GM19467 (cell line): ENCODE results near the gene CDC42BPA.

Experiments used
- ATAC-seq: cut with Tn5 transposase; IDR thresholded peaks from one replicate; pipeline ENCODE4 v1.9.1; 2021; ENCODE audit warnings: mild to moderate bottlenecking, moderate library complexity; ENCODE audit not compliant: unreplicated experiment

CDC42BPA gene

GRCh38 chr1:227072991-227073390, 245.3 kb downstream of the CDC42BPA start:
- no peak for ATAC-seq

- ATAC-seq: no peak
These were observed 246.3 kb downstream of the CDC42BPA start for GRCh38 chr1:227071895-227072587.

GRCh38 chr1:227070638-227071285, 247.5 kb downstream of the CDC42BPA start:
- ATAC-seq: no peak

GRCh38 chr1:227069490-227069889, 248.8 kb downstream of the CDC42BPA start:
- ATAC-seq: no peak

- no peak for ATAC-seq
These were observed 249.4 kb downstream of the CDC42BPA start for GRCh38 chr1:227068883-227069282.

DNA sequence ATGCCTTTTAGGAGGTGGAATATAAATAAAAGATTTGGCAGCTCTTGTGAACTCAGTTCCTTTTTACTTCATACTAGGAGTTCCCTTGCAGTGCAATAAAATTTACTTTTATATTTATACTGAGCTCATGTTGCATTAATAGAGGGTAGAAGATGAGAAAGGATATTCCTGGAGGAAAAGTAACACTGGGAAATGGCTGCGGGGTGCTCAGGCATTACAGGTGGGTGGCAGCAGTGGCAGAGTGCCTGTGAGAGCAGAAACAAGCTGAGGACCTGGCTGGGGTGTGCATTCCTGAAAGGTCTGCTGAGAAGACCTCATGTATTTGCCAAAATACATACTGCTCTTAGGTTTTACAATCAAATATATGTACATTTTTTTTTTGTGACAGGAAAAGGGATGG, 251.3 kb downstream of the CDC42BPA start:
- ATAC-seq: no peak

DNA sequence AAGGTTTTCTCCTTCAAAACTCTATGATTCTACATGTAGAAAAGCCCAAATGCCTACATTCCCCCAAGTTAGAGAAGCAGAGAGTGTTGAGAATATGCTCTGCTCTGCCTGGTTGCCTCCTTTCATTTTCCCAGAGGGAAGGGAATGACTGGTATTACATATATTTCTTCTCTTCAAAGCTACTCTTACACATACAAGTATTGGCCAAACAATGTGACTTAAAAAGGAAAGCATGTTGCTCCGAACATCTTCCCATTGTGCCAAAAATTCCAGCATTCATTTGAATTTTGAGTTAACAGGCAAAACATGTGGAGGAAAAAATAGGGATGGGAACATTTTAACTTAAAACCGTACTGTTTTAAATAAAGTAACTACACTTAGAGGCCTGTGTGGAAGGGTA, 253.0 kb downstream of the CDC42BPA start:
- ATAC-seq: no peak

GRCh38 chr1:227062306-227062705, 256.0 kb downstream of the CDC42BPA start:
- no peak for ATAC-seq

DNA sequence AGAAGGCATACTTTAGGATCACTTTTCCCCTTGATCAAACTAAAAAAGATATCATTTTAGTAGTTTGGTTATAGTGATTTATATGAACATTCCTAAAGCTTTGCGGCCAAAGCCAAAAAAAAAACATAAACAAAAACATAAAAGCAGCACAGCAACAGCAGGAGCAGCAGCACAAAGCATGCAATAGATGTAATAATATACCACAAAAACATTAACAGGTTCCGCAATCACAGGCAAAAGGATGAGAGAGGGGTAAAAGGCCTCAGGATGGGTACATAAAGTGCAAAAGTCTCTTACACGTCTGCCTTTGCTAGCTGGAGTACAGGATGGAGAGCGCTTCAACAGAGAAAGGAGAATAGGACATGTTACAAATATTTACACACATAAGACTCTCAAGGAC, 259.2 kb downstream of the CDC42BPA start:
- ATAC-seq: no peak

GRCh38 chr1:227058321-227058751, 260.0 kb downstream of the CDC42BPA start:
- no peak for ATAC-seq

DNA sequence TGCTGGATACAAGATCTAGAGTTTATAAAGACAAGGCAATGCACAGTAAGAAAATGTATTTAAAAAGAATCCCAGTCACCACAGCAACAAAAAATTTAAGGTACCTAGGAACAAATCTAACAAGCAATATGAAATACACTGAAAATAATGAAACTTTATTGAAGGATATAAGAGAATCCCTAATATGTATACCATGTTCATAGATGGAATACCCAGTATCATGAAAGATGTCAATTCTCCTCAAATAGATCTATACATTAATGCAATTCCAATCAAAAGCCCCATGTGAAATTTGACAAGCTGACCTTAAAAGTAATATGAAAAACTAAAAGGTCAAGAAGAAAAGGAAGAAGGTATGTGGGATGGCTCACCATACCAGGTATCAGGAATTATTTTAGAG, 269.0 kb downstream of the CDC42BPA start:
- no peak for ATAC-seq

- ATAC-seq: no peak
These were observed 274.5 kb downstream of the CDC42BPA start for GRCh38 chr1:227043755-227044154.

- ATAC-seq: no peak
These were observed 276.0 kb downstream of the CDC42BPA start for GRCh38 chr1:227042292-227042691.

DNA sequence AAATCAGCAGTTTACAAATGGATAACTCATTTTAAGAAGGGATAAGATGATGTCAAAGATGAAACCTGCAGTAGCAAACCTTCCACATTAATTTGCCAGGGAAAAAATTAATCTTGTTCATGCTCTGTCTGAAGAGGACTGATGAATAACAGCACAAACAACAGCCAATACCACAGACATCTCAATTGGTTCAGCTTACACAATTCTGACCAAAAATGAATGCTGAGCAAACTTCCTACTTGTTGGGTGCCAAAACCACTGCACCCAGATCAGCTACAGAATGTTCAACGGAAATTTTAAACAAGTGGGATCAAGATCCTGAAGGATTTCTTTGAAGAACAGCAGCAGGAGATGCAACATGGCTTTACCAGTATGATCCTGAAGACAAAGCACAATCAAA, 279.9 kb downstream of the CDC42BPA start:
- no peak for ATAC-seq

DNA sequence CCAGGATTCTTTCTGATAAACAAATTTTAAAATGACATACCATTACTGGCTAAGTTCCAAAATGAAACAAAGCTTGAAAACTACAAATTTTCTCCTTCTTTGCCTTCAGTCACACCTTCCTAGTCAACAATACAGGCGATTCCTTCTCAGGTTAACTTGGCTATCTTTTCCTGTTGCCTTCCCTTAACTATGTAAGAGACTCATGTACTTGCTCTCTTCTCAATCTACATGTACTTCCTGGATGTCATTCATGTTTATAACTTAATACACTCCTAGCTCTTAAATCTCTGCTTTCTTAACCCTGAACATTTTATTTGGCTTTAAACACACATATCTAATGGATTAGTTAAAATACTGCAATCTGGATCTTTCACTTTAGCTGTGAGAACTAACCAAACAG, 281.2 kb downstream of the CDC42BPA start:
- ATAC-seq: no peak

DNA sequence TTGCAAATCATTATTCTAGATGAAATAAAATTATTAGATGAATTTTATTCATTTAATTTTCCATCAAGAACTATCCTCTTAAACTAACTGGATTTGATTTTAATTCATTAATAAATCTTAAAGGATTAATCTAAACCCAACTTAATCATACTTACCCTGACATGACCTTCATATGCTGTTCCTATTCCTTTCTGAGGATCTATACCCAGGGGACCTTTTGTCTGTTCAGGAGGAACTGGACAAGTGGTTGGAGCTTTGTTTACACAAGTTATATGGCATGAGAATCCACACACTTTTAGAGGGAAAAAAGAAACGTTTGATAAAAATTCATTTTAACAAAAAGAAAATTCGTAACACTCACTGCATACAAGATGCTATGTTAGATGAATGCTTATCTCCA, 283.0 kb downstream of the CDC42BPA start:
- no peak for ATAC-seq

GRCh38 chr1:227033880-227034279, 284.4 kb downstream of the CDC42BPA start:
- ATAC-seq: no peak

GRCh38 chr1:227032396-227032795, 285.9 kb downstream of the CDC42BPA start:
- ATAC-seq: no peak

GRCh38 chr1:227016990-227017389, 301.3 kb downstream of the CDC42BPA start:
- ATAC-seq: no peak

DNA sequence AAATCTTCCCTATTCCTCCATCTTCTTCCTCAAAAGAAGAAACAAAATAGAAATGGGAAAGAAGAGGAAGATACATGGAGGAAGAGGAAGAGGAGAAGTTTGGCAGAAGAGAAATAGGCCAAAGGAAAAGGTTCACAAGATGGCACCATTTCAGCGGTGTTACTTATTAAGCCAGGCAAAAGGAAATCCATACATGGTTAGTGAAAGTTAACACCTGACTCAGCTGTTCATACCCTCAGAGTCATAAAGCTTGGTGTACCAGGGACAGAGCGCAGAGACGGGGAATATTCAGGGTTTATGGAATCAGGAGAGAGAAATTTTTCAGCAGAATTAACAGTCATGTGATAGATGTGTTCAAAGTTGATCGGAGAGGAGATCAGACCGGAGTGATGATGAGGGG, 307.6 kb downstream of the CDC42BPA start:
- ATAC-seq: no peak

DNA sequence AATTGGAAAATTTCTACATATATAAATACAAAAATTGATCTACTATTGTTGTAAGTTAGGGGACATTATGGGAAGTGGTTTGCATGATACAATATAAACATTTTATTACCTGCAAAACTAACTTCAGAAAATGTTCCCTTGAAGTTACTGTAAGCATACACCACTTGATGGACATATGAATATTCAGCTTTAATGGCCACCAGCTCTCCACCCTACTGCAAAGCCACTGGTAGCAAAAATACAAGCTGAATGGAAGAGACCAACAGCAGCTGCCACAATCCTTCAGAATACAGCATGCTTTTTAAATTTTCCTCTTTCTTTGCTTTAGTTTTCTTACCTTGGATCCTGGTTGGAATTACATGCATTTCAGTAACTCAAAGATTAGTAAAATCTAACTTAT, 308.4 kb downstream of the CDC42BPA start:
- no peak for ATAC-seq

DNA sequence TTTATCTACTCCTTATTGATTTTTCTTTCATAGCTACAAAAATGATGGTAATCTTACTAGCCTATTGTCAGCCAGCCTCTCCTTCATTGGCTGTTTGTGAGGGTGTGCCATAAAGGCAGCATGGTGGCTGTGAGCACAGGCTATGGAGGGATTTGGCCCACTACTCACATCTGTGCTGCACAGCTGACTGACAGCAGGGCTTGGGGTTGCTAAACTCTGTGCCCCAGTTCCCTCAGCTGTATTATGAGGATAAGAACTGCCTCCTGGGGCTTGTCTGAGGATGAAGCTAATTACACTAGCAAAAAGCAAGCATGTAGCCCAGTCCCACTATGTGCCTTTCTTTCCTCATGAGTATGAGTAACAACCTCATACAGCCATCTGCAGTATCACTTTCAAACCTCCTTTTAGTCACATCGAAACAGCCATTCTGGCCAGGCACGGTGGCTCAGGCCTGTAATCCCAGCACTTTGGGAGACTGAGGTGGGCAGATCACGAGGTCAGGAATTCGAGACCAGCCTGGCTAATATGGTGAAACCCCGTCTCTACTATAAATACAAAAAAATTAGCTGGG, 312.0 kb downstream of the CDC42BPA start:
- ATAC-seq: no peak
